HepG2 (cell line): Measurements from ENCODE around the gene PPP1R1B. TPM values are rescaled to one million over a fixed set of nuclear protein-coding genes. Genes with fewer than 3 reads are reported as not detected.
A peak's percentile ranks its signal among the peaks of the same experiment; 100 is the strongest.

Experiments used
- EEA1 ChIP-seq: sonication (generic); formaldehyde crosslinking; IDR thresholded peaks from 2 replicates; pipeline ENCODE4 v1.5.1; 2020; ENCODE audit warnings: mild to moderate bottlenecking, missing genetic modification reagents, borderline replicate concordance
- FOXA3 ChIP-seq: IDR thresholded peaks from 2 replicates; pipeline ENCODE4 v1.6.1; 2016; ENCODE audit warnings: missing genetic modification reagents, missing compliant biosample characterization
- MEIS1 ChIP-seq: sonication (generic); formaldehyde crosslinking; IDR thresholded peaks from 2 replicates; pipeline ENCODE4 v1.9.0; 2021; ENCODE audit warnings: mild to moderate bottlenecking, missing genetic modification reagents, moderate library complexity, borderline replicate concordance
- NFKB2 ChIP-seq: sonication (generic); formaldehyde crosslinking; IDR thresholded peaks from 2 replicates; pipeline ENCODE4 v1.4.0; 2020; ENCODE audit warnings: missing genetic modification reagents, borderline replicate concordance
- PITX1 ChIP-seq: sonication (generic); formaldehyde crosslinking; IDR thresholded peaks from 2 replicates; pipeline ENCODE4 v1.5.1; 2020; ENCODE audit warnings: mild to moderate bottlenecking, missing genetic modification reagents
- SOX5 ChIP-seq: IDR thresholded peaks from 2 replicates; pipeline ENCODE4 v1.6.1; 2016; ENCODE audit warnings: borderline replicate concordance
- TFDP1 ChIP-seq: IDR thresholded peaks from 2 replicates; pipeline ENCODE4 v1.6.1; 2016; ENCODE audit warnings: missing compliant biosample characterization, missing genetic modification reagents, borderline replicate concordance
- U2AF1 ChIP-seq: fragments of 200-400 bp; formaldehyde crosslinking; optimal IDR thresholded peaks from 2 replicates; pipeline ENCODE3; 2017; ENCODE audit warnings: mild to moderate bottlenecking, low read depth, low read length
- ZFX ChIP-seq: sonication (generic); formaldehyde crosslinking; IDR thresholded peaks from 2 replicates; pipeline ENCODE4 v1.4.0; 2020; ENCODE audit warnings: mild to moderate bottlenecking, low read depth, missing genetic modification reagents, moderate library complexity
- ZNF263 ChIP-seq: sonication (generic); formaldehyde crosslinking; IDR thresholded peaks from 2 replicates; pipeline ENCODE4 v1.4.0; 2020; ENCODE audit warnings: missing genetic modification reagents
- ZNF556 ChIP-seq: sonication (generic); formaldehyde crosslinking; IDR thresholded peaks from 2 replicates; pipeline ENCODE4 v1.4.0; 2020; ENCODE audit warnings: mild to moderate bottlenecking, missing genetic modification reagents, borderline replicate concordance
- ZNF788 ChIP-seq: sonication (generic); formaldehyde crosslinking; IDR thresholded peaks from 2 replicates; pipeline ENCODE4 v1.5.0; 2020; ENCODE audit warnings: mild to moderate bottlenecking, missing genetic modification reagents, borderline replicate concordance
- polyA plus RNA-seq, 8 experiments: library from polyadenylated mRNA; depleted of rRNA in 3 of 8; stranded (reverse) in 7 of 8; unstranded in 1 of 8; fragments of >200 nt; fragmentation: Illumina TruSeq in 4 of 8; extraction: Trizol in 4 of 8; gene quantifications; 2 replicates each; pipeline versions ENCODE4 v1.2.1 to v1.2.3, GENCODE V29; 2011 to 2016; ENCODE audit warnings: low read depth in 4 of 8, missing spikeins in 1 of 8, mixed read lengths in 1 of 8; ENCODE audit not compliant: insufficient read depth in 1 of 8
- total RNA-seq, 5 experiments: library from RNA; depleted of rRNA; stranded (reverse); fragments of >200 nt; fragmentation: Illumina TruSeq; extraction: Trizol; gene quantifications; 2 replicates each; pipeline ENCODE4 v1.2.3, GENCODE V29; 2016; ENCODE audit warnings: low read depth in 1 of 5
- TF ChIP-seq, protein P1 (sequence below): sonication (generic); formaldehyde crosslinking; IDR thresholded peaks from 2 replicates; pipeline ENCODE4 v1.5.0; 2020; ENCODE audit warnings: mild to moderate bottlenecking, missing genetic modification reagents, borderline replicate concordance

The PPP1R1B gene
- total and polyA plus RNA-seq, 2 of the 13 experiments (the other 11 are each of a cell fraction or from before 2014, with no cell fraction given) = 0.08 TPM; not detected in 1

- TF ChIP-seq PITX1 (CRISPR knock-in tag) (peak; percentile 69; the same call in 1 of the 2 replicates), EEA1 (CRISPR knock-in tag) (no peak), TFDP1 (CRISPR knock-in tag) (0 out of 2 replicates have a peak, but pooled peaks have one; percentile 15), ZNF263 (CRISPR knock-in tag) (peak; percentile 87), ZNF788 (peak; percentile 50; the same call in 1 of the 2 replicates), MEIS1 (peak; percentile 77; the same call in 1 of the 2 replicates), U2AF1 (peak; percentile 60), NFKB2 (CRISPR knock-in tag) (0 out of 2 replicates have a peak, but pooled peaks have one; percentile 31), FOXA3 (peak; percentile 29; the same call in 1 of the 2 replicates), ZNF556 (peak; percentile 85; the same call in 1 of the 2 replicates), ZFX (CRISPR knock-in tag) (peak; percentile 89), SOX5 (CRISPR knock-in tag) (peak; percentile 94)
- TF ChIP-seq, protein P1, sequence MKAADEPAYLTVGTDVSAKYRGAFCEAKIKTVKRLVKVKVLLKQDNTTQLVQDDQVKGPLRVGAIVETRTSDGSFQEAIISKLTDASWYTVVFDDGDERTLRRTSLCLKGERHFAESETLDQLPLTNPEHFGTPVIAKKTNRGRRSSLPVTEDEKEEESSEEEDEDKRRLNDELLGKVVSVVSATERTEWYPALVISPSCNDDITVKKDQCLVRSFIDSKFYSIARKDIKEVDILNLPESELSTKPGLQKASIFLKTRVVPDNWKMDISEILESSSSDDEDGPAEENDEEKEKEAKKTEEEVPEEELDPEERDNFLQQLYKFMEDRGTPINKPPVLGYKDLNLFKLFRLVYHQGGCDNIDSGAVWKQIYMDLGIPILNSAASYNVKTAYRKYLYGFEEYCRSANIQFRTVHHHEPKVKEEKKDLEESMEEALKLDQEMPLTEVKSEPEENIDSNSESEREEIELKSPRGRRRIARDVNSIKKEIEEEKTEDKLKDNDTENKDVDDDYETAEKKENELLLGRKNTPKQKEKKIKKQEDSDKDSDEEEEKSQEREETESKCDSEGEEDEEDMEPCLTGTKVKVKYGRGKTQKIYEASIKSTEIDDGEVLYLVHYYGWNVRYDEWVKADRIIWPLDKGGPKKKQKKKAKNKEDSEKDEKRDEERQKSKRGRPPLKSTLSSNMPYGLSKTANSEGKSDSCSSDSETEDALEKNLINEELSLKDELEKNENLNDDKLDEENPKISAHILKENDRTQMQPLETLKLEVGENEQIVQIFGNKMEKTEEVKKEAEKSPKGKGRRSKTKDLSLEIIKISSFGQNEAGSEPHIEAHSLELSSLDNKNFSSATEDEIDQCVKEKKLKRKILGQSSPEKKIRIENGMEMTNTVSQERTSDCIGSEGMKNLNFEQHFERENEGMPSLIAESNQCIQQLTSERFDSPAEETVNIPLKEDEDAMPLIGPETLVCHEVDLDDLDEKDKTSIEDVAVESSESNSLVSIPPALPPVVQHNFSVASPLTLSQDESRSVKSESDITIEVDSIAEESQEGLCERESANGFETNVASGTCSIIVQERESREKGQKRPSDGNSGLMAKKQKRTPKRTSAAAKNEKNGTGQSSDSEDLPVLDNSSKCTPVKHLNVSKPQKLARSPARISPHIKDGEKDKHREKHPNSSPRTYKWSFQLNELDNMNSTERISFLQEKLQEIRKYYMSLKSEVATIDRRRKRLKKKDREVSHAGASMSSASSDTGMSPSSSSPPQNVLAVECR (CRISPR knock-in tag) = peak; percentile 23; the same call in 1 of the 2 replicates
These were observed 26.0 kb downstream of the PPP1R1B start (continued) for GRCh38 chr17:39652587-39653315.
